MM.1S (cell line): ENCODE results near the gene CEACAM18.

Source experiments
- CTCF ChIP-seq: fragments of 300-600 bp; sonication (generic); IDR thresholded peaks from 2 replicates; pipeline ENCODE4 v1.5.1; 2016; ENCODE audit warnings: antibody characterized with exemption, low read length, mixed read lengths
- EZH2 ChIP-seq: fragments of 300-600 bp; sonication (generic); optimal IDR thresholded peaks from 2 replicates; pipeline ENCODE3; 2017; ENCODE audit warnings: low read depth, mild to moderate bottlenecking, antibody characterized with exemption, low read length, mixed read lengths
- EZH2phosphoT487 ChIP-seq: fragments of 300-600 bp; sonication (generic); IDR thresholded peaks from 2 replicates; pipeline ENCODE4 v1.6.1; 2018; ENCODE audit warnings: antibody characterized with exemption, low read length

DNA sequence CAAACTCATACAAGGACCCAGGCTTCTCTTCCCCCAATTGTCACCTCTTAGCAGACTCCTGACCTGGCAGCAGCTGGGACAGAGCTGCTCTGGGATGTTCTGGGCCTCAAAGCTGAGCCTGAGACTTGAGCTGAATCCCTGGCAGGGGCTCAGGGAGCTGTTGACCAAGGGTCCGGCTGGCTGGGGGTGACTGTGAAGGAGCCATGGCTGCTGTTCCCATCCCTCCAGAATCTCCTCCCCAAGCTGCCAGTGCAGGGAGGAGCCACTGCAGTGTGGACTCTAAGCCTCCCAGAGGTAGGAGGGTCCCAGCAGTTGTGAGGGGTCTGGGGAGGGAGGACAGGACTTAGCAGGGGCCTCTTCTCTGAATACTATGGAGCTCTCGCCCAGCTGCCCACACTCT lies 51.0 kb downstream of the CEACAM18 start:
- TF ChIP-seq CTCF (no peak), EZH2 (no peak), EZH2phosphoT487 (no peak)
